MG63 (cell line): ENCODE measurements around the gene SPRED2. TPM values are rescaled to one million over a fixed set of nuclear protein-coding genes. Genes with fewer than 3 reads are reported as not detected.

ENCODE experiments used
- DNase-seq: peaks from one replicate; pipeline ENCODE4 v3.0.0-alpha.2; 2020
- H3K27me3 ChIP-seq: fragments of 250-450 bp; sonication (Bioruptor Pico); 2 replicates; pipeline ENCODE4 v1.5.1; 2020; ENCODE audit warnings: mild to moderate bottlenecking, moderate library complexity
- H3K36me3 ChIP-seq: fragments of 250-450 bp; sonication (Bioruptor Pico); 2 replicates; pipeline ENCODE4 v1.5.1; 2020; ENCODE audit warnings: mild to moderate bottlenecking, moderate library complexity
- H3K4me3 ChIP-seq: fragments of 250-450 bp; sonication (Bioruptor Pico); 2 replicates; pipeline ENCODE4 v1.5.1; 2020; ENCODE audit warnings: mild to moderate bottlenecking, moderate library complexity
- H3K9me3 ChIP-seq: fragments of 250-450 bp; sonication (Bioruptor Pico); 2 replicates; pipeline ENCODE4 v1.5.1; 2020; ENCODE audit warnings: mild to moderate bottlenecking, moderate library complexity
- total RNA-seq: library from RNA; depleted of rRNA; stranded (reverse); fragments of >200 nt; shearing (Covaris generic); gene quantifications from 2 replicates; pipeline ENCODE4 v1.2.3, GENCODE V29; 2014; ENCODE audit warnings: low replicate concordance

The SPRED2 gene
- total RNA-seq, 1 experiment from 2014 or later, result 3.8 TPM

GRCh38 chr2:65382776-65383357, 49.5 kb downstream of the SPRED2 start:
- H3K9me3 ChIP-seq, result no peaks in the 10 kb centered on the region
- H3K27me3 ChIP-seq, result no peaks in the 10 kb centered on the region
- DNase-seq, result peak; percentile 82
- no peaks in the 10 kb centered on the region for H3K36me3 ChIP-seq
- H3K4me3 ChIP-seq, result no peak overlapping the region

DNA sequence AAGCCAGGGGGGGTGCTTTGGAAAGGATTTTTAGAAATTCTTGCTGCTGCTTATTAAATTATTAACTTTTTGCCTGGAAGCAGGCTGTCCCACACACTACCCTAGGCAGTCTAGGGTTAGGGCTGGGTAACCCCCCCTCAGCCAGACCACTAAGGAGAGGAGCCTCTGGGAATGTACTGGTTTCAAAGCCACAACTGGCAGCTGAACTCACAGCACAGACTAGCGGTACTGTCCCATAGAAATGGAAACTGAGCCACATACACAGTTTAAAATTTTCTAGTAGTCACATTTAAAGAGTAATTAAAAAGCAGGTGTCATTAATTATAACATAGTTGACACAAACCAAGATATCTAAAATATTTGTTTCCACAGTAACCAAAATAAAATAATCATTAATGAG, 50.1 kb downstream of the SPRED2 start:
- no peaks in the 10 kb centered on the region for H3K36me3 ChIP-seq

GRCh38 chr2:65381607-65382051, 50.8 kb downstream of the SPRED2 start:
- no peak for DNase-seq
- H3K4me3 ChIP-seq, result no peak overlapping the region
- no peaks in the 10 kb centered on the region for H3K9me3 ChIP-seq
- H3K27me3 ChIP-seq, result no peaks in the 10 kb centered on the region
- no peaks in the 10 kb centered on the region for H3K36me3 ChIP-seq

More for the DNA sequence above, 50.1 kb downstream of the SPRED2 start:
- DNase-seq, result no peak
- no peaks in the 10 kb centered on the region for H3K9me3 ChIP-seq
- H3K4me3 ChIP-seq, result no peak overlapping the region
- H3K27me3 ChIP-seq, result no peaks in the 10 kb centered on the region

DNA sequence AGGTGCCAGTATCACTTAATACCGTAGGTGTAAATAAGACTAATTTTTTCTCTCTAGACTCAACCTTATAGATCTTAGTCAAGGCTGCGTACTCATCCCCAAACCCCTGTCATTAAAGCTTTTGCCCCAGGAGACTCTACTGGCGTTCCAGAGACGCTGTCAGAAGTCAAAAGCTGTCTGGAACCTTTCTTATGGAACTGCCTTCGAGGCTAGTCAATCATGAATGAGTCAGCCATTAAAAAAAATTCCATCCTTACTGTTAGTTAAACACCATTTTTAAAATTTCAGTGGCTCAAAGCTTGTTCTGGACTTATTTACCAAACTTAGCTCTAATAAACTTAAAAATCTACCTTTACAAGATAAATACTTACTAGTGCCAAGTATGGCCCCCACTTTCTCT, 52.1 kb downstream of the SPRED2 start:
- DNase-seq, result no peak
- Histone ChIP-seq H3K4me3 (no peak overlapping the region), H3K36me3 (no peaks in the 10 kb centered on the region), H3K27me3 (no peaks in the 10 kb centered on the region), H3K9me3 (no peaks in the 10 kb centered on the region)

GRCh38 chr2:65379721-65380171, 52.7 kb downstream of the SPRED2 start:
- H3K27me3 ChIP-seq, result no peaks in the 10 kb centered on the region
- no peak overlapping the region for H3K4me3 ChIP-seq
- H3K36me3 ChIP-seq, result no peaks in the 10 kb centered on the region
- no peaks in the 10 kb centered on the region for H3K9me3 ChIP-seq
- DNase-seq, result no peak

- H3K4me3 ChIP-seq, result no peak overlapping the region
- H3K9me3 ChIP-seq, result no peaks in the 10 kb centered on the region
- no peaks in the 10 kb centered on the region for H3K36me3 ChIP-seq
- no peak for DNase-seq
- no peaks in the 10 kb centered on the region for H3K27me3 ChIP-seq
These were observed 53.2 kb downstream of the SPRED2 start for GRCh38 chr2:65379223-65379622.

GRCh38 chr2:65378290-65378689, 54.1 kb downstream of the SPRED2 start:
- Histone ChIP-seq H3K36me3 (no peaks in the 10 kb centered on the region), H3K9me3 (no peaks in the 10 kb centered on the region), H3K4me3 (no peak overlapping the region), H3K27me3 (no peaks in the 10 kb centered on the region)
- DNase-seq, result no peak

DNA sequence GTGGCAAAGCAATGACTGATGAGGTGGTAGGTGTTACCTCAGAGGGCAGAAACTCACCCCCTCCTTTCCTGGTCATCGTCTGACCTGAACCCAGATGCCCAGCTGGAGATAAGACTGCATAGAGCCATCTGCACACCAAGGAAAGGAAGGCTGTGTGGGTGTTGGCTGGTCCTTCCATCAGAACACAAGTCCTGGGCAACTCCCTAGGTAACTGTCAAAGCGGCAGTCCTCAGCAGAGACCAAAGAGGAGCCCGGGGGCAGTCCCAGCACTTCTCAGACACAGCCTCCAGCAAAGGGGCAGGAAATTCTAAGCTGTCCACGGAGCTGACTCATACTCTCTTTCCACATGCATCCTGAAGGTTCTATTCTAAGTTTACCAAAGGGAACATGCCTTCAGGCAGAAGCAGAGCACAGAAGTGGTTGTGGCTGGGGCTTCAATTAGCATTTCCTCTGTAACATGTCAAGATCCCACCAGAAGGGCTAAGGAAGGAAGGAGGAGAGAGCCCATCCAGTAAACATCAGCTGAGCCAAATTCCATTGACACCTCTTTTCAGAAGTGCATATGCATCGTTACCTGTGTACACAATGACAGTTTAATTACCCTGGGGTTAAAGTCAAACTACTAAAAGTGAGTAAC, 54.7 kb downstream of the SPRED2 start:
- Histone ChIP-seq H3K4me3 (no peak overlapping the region), H3K36me3 (no peaks in the 10 kb centered on the region), H3K27me3 (no peaks in the 10 kb centered on the region), H3K9me3 (no peaks in the 10 kb centered on the region)
- peak; percentile 30 for DNase-seq

GRCh38 chr2:65375723-65376122, 56.7 kb downstream of the SPRED2 start:
- no peak for DNase-seq
- Histone ChIP-seq H3K27me3 (no peaks in the 10 kb centered on the region), H3K36me3 (no peaks in the 10 kb centered on the region), H3K9me3 (no peaks in the 10 kb centered on the region), H3K4me3 (no peak overlapping the region)

DNA sequence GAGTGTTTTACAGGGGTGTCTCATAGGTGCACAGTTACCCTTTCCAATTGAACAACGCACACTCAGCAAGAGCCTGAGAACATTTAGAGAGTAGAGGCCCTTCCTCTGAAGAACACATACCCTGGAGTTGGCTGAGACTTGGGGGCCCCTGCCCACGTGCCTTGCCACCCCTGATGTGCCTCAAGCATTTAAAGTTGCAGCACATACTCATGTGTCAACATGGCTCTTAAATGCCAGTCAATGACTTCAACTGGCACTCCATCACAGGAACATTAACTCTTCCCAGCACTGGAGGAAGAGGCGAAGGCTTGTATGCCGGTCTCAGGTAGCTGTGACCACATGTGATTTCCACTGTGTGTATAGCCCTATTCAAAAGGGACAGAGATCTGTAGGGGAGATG, 57.4 kb downstream of the SPRED2 start:
- DNase-seq, result no peak
- H3K27me3 ChIP-seq, result no peaks in the 10 kb centered on the region
- no peak overlapping the region for H3K4me3 ChIP-seq
- no peaks in the 10 kb centered on the region for H3K36me3 ChIP-seq
- no peaks in the 10 kb centered on the region for H3K9me3 ChIP-seq

GRCh38 chr2:65374575-65374974, 57.8 kb downstream of the SPRED2 start:
- no peaks in the 10 kb centered on the region for H3K27me3 ChIP-seq
- H3K4me3 ChIP-seq, result no peak overlapping the region
- no peak for DNase-seq
- no peaks in the 10 kb centered on the region for H3K9me3 ChIP-seq
- no peaks in the 10 kb centered on the region for H3K36me3 ChIP-seq

DNA sequence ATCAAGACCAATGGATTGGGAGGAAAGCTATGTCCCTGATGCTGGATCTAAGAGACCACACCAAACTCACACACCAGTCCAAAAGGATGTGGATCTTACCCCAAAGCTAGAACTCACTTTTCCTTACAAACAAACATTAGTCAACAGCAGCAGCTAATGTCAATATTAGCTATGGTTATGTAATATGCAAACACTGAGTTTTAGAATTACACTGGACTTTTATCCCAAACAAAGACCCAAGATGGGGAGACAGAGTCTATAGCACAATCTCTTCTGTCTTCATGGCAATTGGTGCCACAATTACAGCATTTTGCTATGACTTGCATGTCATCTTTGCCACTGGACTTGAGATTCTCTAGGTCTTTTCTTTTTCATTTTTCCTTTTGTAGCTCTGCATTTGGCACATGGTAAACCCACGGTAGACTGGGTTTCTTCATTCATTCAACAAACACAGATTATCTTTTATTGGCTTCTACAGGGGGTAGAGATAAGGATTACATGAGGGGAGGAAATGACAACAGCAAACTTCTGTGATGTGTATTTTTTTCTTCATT, 59.0 kb downstream of the SPRED2 start:
- Histone ChIP-seq H3K9me3 (no peaks in the 10 kb centered on the region), H3K27me3 (no peaks in the 10 kb centered on the region), H3K4me3 (no peak overlapping the region), H3K36me3 (no peaks in the 10 kb centered on the region)
- DNase-seq, result no peak

DNA sequence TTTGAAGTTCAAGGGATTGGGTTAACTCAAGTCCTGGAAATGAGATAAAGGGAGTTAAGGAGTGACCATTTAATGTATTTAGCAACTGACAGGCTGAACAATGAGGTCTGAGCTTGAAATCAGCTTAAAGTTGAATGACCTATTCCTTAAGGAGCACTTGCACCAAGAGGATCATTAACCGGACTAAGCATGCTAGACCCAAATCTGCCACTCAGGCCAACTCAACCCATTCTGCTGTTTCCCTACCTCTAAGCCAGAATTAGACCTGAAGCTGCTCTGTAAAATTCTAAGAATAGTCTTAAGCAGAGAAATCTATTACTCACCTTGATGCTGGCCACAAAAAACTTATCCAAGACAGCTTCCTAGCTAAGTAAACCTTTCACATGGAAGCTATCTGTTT, 59.8 kb downstream of the SPRED2 start:
- Histone ChIP-seq H3K4me3 (no peak overlapping the region), H3K9me3 (no peaks in the 10 kb centered on the region), H3K36me3 (no peaks in the 10 kb centered on the region), H3K27me3 (no peaks in the 10 kb centered on the region)
- DNase-seq, result no peak

DNA sequence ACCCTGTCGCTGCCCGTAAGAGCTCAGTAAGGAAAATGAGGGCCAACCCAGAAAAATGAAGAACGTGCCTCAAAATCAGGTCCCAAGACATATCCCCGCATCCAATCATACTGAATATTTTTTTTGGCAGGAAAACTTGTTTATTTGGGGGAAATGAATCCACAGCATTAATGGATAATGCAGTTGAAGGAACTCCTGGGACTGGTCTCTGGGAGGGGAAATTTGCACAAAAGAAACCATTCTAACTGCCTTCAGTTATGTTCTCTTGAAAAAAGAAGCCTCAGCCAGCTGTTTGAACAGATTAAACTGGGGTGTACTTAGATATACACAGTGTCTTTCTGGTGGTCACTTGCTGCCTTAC, 61.3 kb downstream of the SPRED2 start:
- no peaks in the 10 kb centered on the region for H3K27me3 ChIP-seq
- no peak for DNase-seq
- H3K9me3 ChIP-seq, result no peaks in the 10 kb centered on the region
- H3K36me3 ChIP-seq, result no peaks in the 10 kb centered on the region
- H3K4me3 ChIP-seq, result no peak overlapping the region

GRCh38 chr2:65370387-65371073, 61.9 kb downstream of the SPRED2 start:
- no peak for DNase-seq
- no peaks in the 10 kb centered on the region for H3K27me3 ChIP-seq

GRCh38 chr2:65369980-65370379, 62.4 kb downstream of the SPRED2 start:
- Histone ChIP-seq H3K27me3 (no peaks in the 10 kb centered on the region), H3K4me3 (no peak overlapping the region), H3K9me3 (no peaks in the 10 kb centered on the region), H3K36me3 (no peaks in the 10 kb centered on the region)
- DNase-seq, result no peak

More at GRCh38 chr2:65370387-65371073, 61.9 kb downstream of the SPRED2 start:
- no peaks in the 10 kb centered on the region for H3K9me3 ChIP-seq
- H3K36me3 ChIP-seq, result no peaks in the 10 kb centered on the region
- no peak overlapping the region for H3K4me3 ChIP-seq

DNA sequence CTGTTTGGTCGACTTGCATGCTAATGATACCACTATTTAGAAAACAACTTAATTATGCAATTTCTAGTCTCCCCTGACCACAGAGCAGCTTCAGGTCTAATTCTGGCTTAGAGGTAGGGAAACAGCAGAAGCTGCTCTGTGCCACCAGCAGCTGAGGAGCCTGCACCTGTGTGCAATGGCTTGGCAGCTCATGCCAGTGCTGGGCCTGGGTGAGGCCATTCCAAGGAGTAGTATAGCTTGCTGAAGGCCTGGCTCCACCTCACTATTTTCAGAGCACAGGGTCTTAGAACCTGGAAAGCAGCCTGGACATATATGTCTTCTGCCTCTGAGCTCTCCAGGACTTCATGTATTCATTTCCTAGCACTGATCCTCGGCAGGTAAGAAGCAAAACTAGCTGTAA, 62.8 kb downstream of the SPRED2 start:
- DNase-seq, result no peak
- Histone ChIP-seq H3K27me3 (no peaks in the 10 kb centered on the region), H3K36me3 (no peaks in the 10 kb centered on the region), H3K9me3 (no peaks in the 10 kb centered on the region), H3K4me3 (no peak overlapping the region)
